ENCODE results near the gene GDI1.

DNA sequence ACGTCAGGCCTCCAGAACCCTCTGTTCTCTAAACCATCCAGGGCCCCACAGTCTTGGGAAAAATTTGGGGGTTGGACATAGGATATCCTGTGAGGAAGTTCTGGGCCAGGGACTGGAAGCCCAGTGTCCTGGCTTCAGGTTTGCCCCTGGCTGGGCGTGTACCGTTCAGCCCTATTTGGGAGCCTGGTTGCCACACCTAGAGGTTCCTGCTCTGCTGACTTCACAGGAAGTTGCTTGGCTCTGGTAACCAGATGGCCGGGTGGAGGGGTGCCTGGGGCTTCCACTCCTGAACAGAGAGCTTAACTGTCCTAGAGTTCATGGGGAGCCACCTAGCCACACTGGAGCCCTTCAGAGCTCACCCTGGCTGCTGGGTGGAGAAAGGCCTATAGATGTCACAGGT is 24.5 kb upstream of the GDI1 start:
- TF ChIP-seq, protein P1, sequence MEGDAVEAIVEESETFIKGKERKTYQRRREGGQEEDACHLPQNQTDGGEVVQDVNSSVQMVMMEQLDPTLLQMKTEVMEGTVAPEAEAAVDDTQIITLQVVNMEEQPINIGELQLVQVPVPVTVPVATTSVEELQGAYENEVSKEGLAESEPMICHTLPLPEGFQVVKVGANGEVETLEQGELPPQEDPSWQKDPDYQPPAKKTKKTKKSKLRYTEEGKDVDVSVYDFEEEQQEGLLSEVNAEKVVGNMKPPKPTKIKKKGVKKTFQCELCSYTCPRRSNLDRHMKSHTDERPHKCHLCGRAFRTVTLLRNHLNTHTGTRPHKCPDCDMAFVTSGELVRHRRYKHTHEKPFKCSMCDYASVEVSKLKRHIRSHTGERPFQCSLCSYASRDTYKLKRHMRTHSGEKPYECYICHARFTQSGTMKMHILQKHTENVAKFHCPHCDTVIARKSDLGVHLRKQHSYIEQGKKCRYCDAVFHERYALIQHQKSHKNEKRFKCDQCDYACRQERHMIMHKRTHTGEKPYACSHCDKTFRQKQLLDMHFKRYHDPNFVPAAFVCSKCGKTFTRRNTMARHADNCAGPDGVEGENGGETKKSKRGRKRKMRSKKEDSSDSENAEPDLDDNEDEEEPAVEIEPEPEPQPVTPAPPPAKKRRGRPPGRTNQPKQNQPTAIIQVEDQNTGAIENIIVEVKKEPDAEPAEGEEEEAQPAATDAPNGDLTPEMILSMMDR (conservative IDR thresholded peaks at IDR 0.05; ENCODE audit: low read depth, low read length), result no peak
- no peak for TF ChIP-seq EZH2 (IDR thresholded peaks at IDR 0.05; ENCODE audit: borderline replicate concordance, low read depth, low read length, poor library complexity, severe bottlenecking)

Data from A673 (cell line).